Measurements from ENCODE around the gene BRSK2. TPM values are rescaled to one million over a fixed set of nuclear protein-coding genes. Genes with fewer than 3 reads are reported as not detected.

Gene BRSK2
- total RNA-seq, 1 donor from 2014 or later: 0.06 TPM

- TF ChIP-seq CTCF (conservative IDR thresholded peaks at IDR 0.05; ENCODE audit: low read depth, low read length): no peak
- no peak for DNase-seq (ENCODE audit: low read depth)
These were observed 46.8 kb downstream of the BRSK2 start for GRCh38 chr11:1436468-1437039.

GRCh38 chr11:1437500-1437899 lies 47.8 kb downstream of the BRSK2 start:
- no peak for DNase-seq (ENCODE audit: low read depth)
- TF ChIP-seq CTCF (conservative IDR thresholded peaks at IDR 0.05; ENCODE audit: low read depth, low read length): no peak
- H3K4me3 ChIP-seq (ENCODE audit: low read depth, low read length): no peak overlapping the region

More at GRCh38 chr11:1436468-1437039, 46.8 kb downstream of the BRSK2 start:
- no peak overlapping the region for H3K4me3 ChIP-seq (ENCODE audit: low read depth, low read length)

GRCh38 chr11:1438261-1438966 lies 48.7 kb downstream of the BRSK2 start:
- H3K4me3 ChIP-seq (ENCODE audit: low read depth, low read length): no peak overlapping the region
- no peak for DNase-seq (ENCODE audit: low read depth)
- TF ChIP-seq CTCF (conservative IDR thresholded peaks at IDR 0.05; ENCODE audit: low read depth, low read length): no peak

- DNase-seq (ENCODE audit: low read depth): no peak
- H3K4me3 ChIP-seq (ENCODE audit: low read depth, low read length): no peak overlapping the region
- no peak for TF ChIP-seq CTCF (conservative IDR thresholded peaks at IDR 0.05; ENCODE audit: low read depth, low read length)
These were observed 49.2 kb downstream of the BRSK2 start for GRCh38 chr11:1438967-1439330.

GRCh38 chr11:1439341-1439740 lies 49.6 kb downstream of the BRSK2 start:
- no peak overlapping the region for H3K4me3 ChIP-seq (ENCODE audit: low read depth, low read length)
- no peak for TF ChIP-seq CTCF (conservative IDR thresholded peaks at IDR 0.05; ENCODE audit: low read depth, low read length)
- no peak for DNase-seq (ENCODE audit: low read depth)

GRCh38 chr11:1440066-1440465 lies 50.3 kb downstream of the BRSK2 start:
- H3K4me3 ChIP-seq (ENCODE audit: low read depth, low read length): no peak overlapping the region
- no peak for DNase-seq (ENCODE audit: low read depth)
- no peak for TF ChIP-seq CTCF (conservative IDR thresholded peaks at IDR 0.05; ENCODE audit: low read depth, low read length)

- no peak for DNase-seq (ENCODE audit: low read depth)
- TF ChIP-seq CTCF (conservative IDR thresholded peaks at IDR 0.05; ENCODE audit: low read depth, low read length): no peak
- no peak overlapping the region for H3K4me3 ChIP-seq (ENCODE audit: low read depth, low read length)
These were observed 50.8 kb downstream of the BRSK2 start for GRCh38 chr11:1440496-1440895.
